ENCODE data around the gene GCHFR. TPM values are rescaled to one million over a fixed set of nuclear protein-coding genes. Genes with fewer than 3 reads are reported as not detected.
A peak's percentile ranks its signal among the peaks of the same experiment; 100 is the strongest.

The GCHFR gene
- total RNA-seq, 1 experiment from 2014 or later: 7.1 TPM

DNA sequence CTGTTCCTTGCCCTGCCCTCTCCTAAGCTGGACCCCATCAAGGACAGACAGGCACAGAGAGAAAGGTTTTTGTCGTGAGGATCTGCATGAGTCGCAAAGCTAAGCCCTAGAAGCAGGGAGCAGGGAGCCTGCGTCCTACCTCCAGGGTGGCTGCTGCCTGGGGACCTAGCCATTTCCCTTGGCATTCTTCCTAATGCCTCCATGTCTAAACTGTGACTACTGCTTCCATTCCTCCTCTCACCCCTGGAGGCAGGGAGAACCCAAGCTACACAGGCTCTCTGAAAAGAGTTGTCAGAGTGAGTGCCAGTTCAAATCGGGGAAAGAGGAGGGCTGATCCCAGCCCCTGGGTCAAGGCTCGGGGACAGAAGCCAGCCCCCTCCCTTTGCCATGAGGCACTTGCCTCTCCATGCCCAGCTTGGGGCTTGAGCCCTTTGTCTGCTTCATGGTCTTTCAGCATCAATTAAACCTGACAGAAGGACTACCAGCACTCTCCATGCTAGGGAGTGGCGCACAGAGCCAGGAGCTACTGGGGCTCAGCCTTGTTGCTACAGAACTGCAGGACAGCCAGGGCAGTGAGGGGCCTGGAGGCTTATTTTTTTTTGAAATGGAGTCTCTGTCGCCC is 2.4 kb downstream of the GCHFR start:
- no peak for DNase-seq (ENCODE audit: low spot score)
- CTCF ChIA-PET: no interaction called here
- no TSS peak for BruUV-seq (replicated peaks)
- Histone ChIP-seq H3K9me3 (ENCODE audit: low read depth, low read length, poor library complexity, severe bottlenecking) (no peaks in the 10 kb centered on the region), H3K36me3 (ENCODE audit: insufficient read depth, low read length, poor library complexity, severe bottlenecking) (peaks cover 4% of the 10 kb centered on the region), H3K27me3 (replicated peaks; ENCODE audit: insufficient read depth, low read depth, low read length, poor library complexity) (no peaks in the 10 kb centered on the region), H3K4me1 (ENCODE audit: insufficient read depth, low read length, poor library complexity, severe bottlenecking) (peaks cover 52% of the 10 kb centered on the region), H3K27ac (ENCODE audit: low read depth, low read length, poor library complexity, severe bottlenecking) (peak overlapping the region; percentile 58), H3K4me3 (ENCODE audit: low read depth, low read length, poor library complexity, severe bottlenecking) (no peak overlapping the region)
- intact Hi-C loops (cut with micrococcal nuclease; ENCODE audit: unreplicated experiment): no loop called here
- POLR2A ChIA-PET (ENCODE audit: low non-redundant PET): no interaction called here
- TF ChIP-seq, protein P1, sequence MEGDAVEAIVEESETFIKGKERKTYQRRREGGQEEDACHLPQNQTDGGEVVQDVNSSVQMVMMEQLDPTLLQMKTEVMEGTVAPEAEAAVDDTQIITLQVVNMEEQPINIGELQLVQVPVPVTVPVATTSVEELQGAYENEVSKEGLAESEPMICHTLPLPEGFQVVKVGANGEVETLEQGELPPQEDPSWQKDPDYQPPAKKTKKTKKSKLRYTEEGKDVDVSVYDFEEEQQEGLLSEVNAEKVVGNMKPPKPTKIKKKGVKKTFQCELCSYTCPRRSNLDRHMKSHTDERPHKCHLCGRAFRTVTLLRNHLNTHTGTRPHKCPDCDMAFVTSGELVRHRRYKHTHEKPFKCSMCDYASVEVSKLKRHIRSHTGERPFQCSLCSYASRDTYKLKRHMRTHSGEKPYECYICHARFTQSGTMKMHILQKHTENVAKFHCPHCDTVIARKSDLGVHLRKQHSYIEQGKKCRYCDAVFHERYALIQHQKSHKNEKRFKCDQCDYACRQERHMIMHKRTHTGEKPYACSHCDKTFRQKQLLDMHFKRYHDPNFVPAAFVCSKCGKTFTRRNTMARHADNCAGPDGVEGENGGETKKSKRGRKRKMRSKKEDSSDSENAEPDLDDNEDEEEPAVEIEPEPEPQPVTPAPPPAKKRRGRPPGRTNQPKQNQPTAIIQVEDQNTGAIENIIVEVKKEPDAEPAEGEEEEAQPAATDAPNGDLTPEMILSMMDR (conservative IDR thresholded peaks at IDR 0.05; ENCODE audit: low read depth, low read length): no peak
- no peak for TF ChIP-seq EZH2 (IDR thresholded peaks at IDR 0.05; ENCODE audit: borderline replicate concordance, low read depth, low read length, poor library complexity, severe bottlenecking)

GRCh38 chr15:40766906-40767837 is 3.3 kb downstream of the GCHFR start:
- peak overlapping the region; percentile 58 for H3K27ac ChIP-seq (ENCODE audit: low read depth, low read length, poor library complexity, severe bottlenecking)
- peaks cover 52% of the 10 kb centered on the region for H3K4me1 ChIP-seq (ENCODE audit: insufficient read depth, low read length, poor library complexity, severe bottlenecking)
- H3K4me3 ChIP-seq (ENCODE audit: low read depth, low read length, poor library complexity, severe bottlenecking): no peak overlapping the region
- no peak for TF ChIP-seq EZH2 (IDR thresholded peaks at IDR 0.05; ENCODE audit: borderline replicate concordance, low read depth, low read length, poor library complexity, severe bottlenecking)
- TF ChIP-seq, protein P1 (conservative IDR thresholded peaks at IDR 0.05; ENCODE audit: low read depth, low read length): no peak
- DNase-seq (ENCODE audit: low spot score): peak; percentile 51
- H3K27me3 ChIP-seq (replicated peaks; ENCODE audit: insufficient read depth, low read depth, low read length, poor library complexity): no peaks in the 10 kb centered on the region
- no TSS peak for BruUV-seq (replicated peaks)
- peaks cover 4% of the 10 kb centered on the region for H3K36me3 ChIP-seq (ENCODE audit: insufficient read depth, low read length, poor library complexity, severe bottlenecking)
- intact Hi-C loops (cut with micrococcal nuclease; ENCODE audit: unreplicated experiment): no loop called here
- H3K9me3 ChIP-seq (ENCODE audit: low read depth, low read length, poor library complexity, severe bottlenecking): no peaks in the 10 kb centered on the region
- CTCF ChIA-PET: no interaction called here
- POLR2A ChIA-PET (ENCODE audit: low non-redundant PET): no interaction called here

DNA sequence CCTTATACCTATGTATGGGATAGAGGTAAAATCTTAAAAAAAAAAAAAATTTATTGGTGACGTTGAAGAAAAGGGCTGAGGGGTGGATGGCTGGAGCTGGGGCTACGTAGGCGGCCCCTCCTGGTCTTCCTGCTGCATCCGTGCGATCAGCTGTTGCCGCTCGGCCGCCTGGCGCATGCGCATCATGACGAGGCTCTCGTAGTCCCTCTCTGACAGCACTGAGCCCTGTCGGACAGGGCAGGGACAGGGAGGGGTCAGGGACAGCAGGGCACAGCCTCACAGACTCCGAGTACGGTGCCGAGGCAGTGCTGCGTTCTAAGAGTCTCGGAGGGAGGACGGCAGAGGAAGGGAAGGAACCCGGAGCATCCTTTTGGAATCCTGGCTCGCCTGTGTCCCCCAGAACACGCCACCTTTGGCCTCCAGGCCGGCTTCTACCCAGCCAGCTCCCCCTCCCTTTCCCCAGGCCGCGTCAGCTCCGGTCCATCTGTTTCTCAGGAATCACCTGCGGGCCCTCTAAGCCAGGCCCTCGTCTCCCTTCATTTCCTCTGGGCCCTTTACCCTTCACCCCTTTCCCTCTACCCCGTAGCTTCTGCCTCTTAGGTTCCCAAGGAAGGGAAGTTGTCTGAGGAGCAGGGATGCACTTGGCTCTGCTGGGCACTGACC is 4.1 kb downstream of the GCHFR start:
- Histone ChIP-seq H3K9me3 (ENCODE audit: low read depth, low read length, poor library complexity, severe bottlenecking) (no peaks in the 10 kb centered on the region), H3K36me3 (ENCODE audit: insufficient read depth, low read length, poor library complexity, severe bottlenecking) (peaks cover 4% of the 10 kb centered on the region), H3K27ac (ENCODE audit: low read depth, low read length, poor library complexity, severe bottlenecking) (no peak overlapping the region), H3K27me3 (replicated peaks; ENCODE audit: insufficient read depth, low read depth, low read length, poor library complexity) (no peaks in the 10 kb centered on the region), H3K4me3 (ENCODE audit: low read depth, low read length, poor library complexity, severe bottlenecking) (no peak overlapping the region), H3K4me1 (ENCODE audit: insufficient read depth, low read length, poor library complexity, severe bottlenecking) (peaks cover 51% of the 10 kb centered on the region)
- intact Hi-C loops (cut with micrococcal nuclease; ENCODE audit: unreplicated experiment): no loop called here
- no TSS peak for BruUV-seq (replicated peaks)
- POLR2A ChIA-PET (ENCODE audit: low non-redundant PET): interaction anchor here (0.6 kb wide), 1 partner anchor 16 kb away, joined by 3 read pairs; no protein-coding TSS in a partner anchor
- TF ChIP-seq EZH2 (IDR thresholded peaks at IDR 0.05; ENCODE audit: borderline replicate concordance, low read depth, low read length, poor library complexity, severe bottlenecking): no peak
- TF ChIP-seq, protein P1 (conservative IDR thresholded peaks at IDR 0.05; ENCODE audit: low read depth, low read length): no peak
- no peak for DNase-seq (ENCODE audit: low spot score)
- CTCF ChIA-PET: no interaction called here
